GM19193 (cell line): ENCODE measurements around the gene PCDH12.

Experiments
- POLR2A ChIP-seq: IDR thresholded peaks from 4 replicates; pipeline ENCODE4 v1.6.1; 2011; ENCODE audit not compliant: insufficient read depth, insufficient read length; ENCODE audit errors: extremely low read depth

PCDH12 gene

GRCh38 chr5:141958113-141958512 is at the start of gene PCDH12:
Gene PCDH12 (minus strand): TSS chr5:141958202. CDS start chr5:141957851, 351 bp downstream.
- no peak for TF ChIP-seq POLR2A

GRCh38 chr5:142007237-142007544 is 49.2 kb upstream of the PCDH12 start:
- no peak for TF ChIP-seq POLR2A

GRCh38 chr5:142006363-142007236 is 48.6 kb upstream of the PCDH12 start:
- no peak for TF ChIP-seq POLR2A

DNA sequence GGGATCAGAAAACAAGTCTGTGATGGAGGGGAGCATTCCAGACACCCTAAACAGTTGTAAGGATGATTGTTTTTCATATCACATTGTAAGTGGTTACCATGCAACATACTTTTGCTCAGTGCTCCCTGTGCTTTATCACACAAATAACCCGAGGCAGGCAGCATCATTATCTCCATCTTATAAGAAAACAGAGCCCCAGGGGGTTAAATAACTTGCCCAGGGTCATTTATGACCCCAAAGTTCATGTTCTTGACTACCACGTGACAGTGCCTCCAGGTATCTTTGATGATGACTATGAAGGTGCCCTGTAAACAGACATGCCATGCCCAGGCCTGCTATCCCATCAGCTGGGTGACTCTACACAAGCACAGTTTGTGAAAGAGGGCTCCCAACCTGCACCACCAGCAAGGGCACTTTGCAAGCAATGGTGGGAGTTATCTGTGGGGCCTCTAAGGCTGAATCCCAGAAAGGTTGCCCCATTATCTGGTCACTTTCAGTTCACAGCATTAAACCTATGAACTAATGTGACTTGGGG is 45.3 kb upstream of the PCDH12 start:
- TF ChIP-seq POLR2A, result no peak

- no peak for TF ChIP-seq POLR2A
Observed at GRCh38 chr5:142000704-142001484, 42.9 kb upstream of the PCDH12 start.

GRCh38 chr5:142000173-142000572 is 42.2 kb upstream of the PCDH12 start:
- no peak for TF ChIP-seq POLR2A

DNA sequence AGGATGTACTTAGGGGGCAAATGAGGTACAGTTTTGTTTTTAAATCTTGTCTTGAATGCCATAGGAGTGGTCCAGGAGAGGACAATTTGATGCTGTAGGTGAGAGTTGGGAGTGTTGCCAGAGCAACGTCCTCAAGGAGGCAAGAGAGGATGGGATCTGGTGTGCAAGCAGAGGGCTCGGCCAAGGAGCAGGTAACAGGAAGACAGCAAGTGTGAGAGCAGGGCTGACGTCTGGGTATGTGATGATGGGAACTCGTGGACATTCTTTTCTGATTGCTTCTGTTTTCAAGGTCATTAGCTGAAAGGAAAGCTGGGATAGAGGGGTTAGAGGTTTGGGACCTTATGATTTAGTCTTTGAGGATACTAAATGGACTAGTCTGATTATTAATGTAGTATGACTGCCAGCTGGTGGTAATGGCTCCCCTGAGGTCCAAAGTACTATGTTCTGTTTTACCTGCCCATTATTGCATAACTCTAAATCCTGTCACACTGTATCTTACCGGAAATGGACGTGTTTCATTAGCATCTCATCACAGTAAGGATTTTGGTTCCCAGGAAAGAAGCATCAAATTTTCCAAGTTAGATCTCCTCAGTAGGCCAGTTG is 39.5 kb upstream of the PCDH12 start:
- TF ChIP-seq POLR2A, result no peak

GRCh38 chr5:141995656-141996055 is 37.7 kb upstream of the PCDH12 start:
- no peak for TF ChIP-seq POLR2A

DNA sequence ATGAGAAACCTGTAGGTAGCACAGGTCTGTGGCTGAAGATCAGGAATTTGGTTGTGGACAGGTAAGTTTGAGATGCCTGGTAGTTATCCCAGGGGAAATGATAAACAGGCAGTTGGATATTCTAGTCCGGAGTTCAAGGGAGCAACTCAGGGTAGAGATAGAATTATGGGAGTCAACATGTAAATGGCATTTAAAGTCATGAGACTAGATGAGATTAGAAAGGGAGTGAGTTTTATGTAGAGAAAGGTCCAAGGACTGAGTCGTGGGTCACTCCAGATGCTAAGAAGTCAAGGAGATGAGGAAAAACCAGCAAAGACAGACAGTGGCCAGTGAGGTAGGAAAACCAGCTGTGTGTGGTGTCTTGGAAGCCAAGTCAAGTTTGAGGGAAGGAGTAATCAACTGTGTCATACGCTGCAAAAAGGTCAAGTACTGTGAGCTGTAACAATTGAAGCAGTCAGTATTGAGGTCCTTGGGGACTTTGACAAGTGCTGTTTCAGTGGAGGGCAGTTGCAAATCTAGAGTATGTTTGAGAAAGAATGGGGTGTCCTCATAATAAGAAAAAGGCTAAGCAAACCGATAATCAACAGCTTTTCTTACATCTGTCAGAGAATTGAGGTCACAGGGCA is 36.6 kb upstream of the PCDH12 start:
- TF ChIP-seq POLR2A, result no peak

DNA sequence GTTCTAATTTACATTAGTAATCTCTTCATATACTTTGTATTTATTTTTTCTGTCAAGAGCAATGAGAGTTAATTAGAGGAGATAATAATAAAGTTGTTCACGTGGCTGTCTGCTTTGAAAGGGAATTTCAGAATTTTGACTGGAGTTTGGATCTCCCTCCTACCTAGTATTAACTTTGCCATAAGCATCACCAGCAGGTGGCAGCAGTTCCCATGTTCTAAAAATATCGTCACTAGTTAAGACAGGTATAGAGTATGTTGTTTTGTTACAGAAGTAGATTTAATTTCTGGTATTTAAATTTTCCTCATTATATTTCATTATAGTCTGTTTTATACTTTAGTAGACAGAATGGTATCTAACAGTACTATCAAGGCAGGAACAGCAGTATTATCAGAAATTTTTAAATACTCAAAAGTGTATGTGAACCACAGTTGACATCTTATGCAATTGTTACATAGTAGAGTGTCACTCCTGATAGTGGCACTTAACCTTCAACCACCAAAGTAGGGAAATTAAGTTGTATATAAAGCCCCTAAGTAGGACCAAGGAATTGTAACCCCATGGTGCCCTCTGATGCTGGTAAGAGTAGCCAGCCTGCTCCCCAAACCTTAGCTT is 34.5 kb upstream of the PCDH12 start:
- TF ChIP-seq POLR2A, result no peak

GRCh38 chr5:141989720-141990119 is 31.7 kb upstream of the PCDH12 start:
- no peak for TF ChIP-seq POLR2A

- no peak for TF ChIP-seq POLR2A
Observed at GRCh38 chr5:141986072-141986471, 28.1 kb upstream of the PCDH12 start.

DNA sequence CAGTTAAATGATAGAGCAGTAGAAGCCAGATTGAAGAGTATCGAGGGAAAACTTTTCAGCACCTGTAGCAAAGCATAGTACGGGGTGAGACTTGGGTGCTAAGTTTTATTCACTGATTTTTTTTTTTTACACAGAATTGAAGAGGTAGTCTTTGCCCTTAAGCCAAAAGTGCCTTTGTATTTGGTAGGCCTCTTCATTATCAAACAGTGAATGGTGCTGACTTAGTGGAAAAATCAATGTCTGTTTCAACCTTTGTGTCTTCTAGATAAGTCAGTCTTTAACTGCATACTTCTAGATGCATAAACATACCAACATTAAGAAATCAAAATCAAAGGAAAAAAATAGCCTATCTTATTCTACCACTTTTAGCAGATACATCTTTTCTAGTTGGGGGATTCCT is 24.6 kb upstream of the PCDH12 start:
- no peak for TF ChIP-seq POLR2A

- no peak for TF ChIP-seq POLR2A
Observed at GRCh38 chr5:141978389-141978788, 20.4 kb upstream of the PCDH12 start.
